Measurements from ENCODE around the gene ERRFI1. TPM values are rescaled to one million over a fixed set of nuclear protein-coding genes. Genes with fewer than 3 reads are reported as not detected.

The ERRFI1 gene
- total RNA-seq, 1 donor from 2014 or later: 120 TPM

DNA sequence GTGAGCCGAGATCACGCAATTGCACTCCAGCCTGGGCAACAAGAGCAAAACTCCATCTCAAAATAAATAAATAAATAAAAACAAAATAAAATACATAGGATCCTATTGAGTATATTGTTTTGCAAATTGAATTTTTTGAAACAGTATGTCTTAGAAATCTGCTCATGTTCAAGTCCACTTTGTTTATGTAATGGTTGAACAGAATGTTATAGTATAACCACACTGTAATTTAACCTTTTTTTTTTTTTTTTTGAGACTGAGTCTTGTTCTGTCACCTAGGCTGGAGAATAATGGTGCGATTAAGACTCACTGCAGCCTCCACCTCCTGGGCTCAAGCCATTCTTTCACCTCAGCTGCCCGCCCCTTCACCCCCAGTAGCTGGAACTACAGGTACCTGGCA lies 33.2 kb downstream of the ERRFI1 start:
- no peak overlapping the region for H3K4me3 ChIP-seq (ENCODE audit: low read depth, low read length)
- TF ChIP-seq, protein P1, sequence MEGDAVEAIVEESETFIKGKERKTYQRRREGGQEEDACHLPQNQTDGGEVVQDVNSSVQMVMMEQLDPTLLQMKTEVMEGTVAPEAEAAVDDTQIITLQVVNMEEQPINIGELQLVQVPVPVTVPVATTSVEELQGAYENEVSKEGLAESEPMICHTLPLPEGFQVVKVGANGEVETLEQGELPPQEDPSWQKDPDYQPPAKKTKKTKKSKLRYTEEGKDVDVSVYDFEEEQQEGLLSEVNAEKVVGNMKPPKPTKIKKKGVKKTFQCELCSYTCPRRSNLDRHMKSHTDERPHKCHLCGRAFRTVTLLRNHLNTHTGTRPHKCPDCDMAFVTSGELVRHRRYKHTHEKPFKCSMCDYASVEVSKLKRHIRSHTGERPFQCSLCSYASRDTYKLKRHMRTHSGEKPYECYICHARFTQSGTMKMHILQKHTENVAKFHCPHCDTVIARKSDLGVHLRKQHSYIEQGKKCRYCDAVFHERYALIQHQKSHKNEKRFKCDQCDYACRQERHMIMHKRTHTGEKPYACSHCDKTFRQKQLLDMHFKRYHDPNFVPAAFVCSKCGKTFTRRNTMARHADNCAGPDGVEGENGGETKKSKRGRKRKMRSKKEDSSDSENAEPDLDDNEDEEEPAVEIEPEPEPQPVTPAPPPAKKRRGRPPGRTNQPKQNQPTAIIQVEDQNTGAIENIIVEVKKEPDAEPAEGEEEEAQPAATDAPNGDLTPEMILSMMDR (conservative IDR thresholded peaks at IDR 0.05; ENCODE audit: low read depth, low read length): no peak
- no peak for DNase-seq (ENCODE audit: low read depth)

DNA sequence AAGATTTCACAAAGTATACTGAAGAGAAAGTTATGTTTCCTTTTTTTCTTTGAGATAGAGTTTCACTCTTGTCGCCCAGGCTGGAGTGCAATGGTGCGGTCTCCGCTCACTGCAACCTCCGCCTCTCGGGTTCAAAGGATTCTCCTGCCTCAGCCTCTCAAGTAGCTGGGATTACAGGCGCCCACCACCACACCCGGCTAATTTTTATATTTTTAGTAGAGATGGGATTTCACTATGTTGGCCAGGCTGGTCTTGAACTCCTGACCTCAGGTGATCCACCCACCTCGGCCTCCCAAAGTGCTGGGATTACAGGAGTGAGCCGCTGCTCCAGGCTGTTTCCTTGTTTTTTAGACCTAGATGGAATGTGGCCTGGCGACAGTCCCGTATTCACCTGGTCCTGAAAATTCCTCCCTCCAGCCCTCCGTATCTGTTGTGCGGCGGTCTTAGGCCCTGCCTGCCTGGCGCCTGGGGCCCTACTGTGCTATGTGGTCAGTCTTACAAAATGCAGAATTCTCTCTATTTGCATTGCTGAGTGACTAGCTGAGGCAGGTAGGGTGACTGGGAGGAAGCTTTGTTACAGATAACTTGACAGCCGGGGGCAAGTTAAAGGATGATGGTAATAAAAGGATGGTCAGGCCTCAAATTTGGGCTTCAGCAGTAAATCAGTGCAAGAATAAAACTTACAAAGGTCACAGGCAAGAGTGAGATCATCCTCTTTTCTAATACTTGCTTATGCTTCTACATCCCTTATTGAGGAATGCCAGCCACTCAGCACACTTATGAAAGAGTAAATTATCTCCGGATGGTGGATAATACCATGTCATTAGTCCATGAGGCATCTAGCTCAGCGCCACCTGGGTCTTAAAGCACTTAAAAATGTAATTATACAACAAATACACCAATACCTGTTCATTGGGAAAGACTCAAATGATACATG lies 34.3 kb downstream of the ERRFI1 start:
- H3K4me3 ChIP-seq (ENCODE audit: low read depth, low read length): no peak overlapping the region
- TF ChIP-seq, protein P1 (conservative IDR thresholded peaks at IDR 0.05; ENCODE audit: low read depth, low read length): no peak
- DNase-seq (ENCODE audit: low read depth): no peak

DNA sequence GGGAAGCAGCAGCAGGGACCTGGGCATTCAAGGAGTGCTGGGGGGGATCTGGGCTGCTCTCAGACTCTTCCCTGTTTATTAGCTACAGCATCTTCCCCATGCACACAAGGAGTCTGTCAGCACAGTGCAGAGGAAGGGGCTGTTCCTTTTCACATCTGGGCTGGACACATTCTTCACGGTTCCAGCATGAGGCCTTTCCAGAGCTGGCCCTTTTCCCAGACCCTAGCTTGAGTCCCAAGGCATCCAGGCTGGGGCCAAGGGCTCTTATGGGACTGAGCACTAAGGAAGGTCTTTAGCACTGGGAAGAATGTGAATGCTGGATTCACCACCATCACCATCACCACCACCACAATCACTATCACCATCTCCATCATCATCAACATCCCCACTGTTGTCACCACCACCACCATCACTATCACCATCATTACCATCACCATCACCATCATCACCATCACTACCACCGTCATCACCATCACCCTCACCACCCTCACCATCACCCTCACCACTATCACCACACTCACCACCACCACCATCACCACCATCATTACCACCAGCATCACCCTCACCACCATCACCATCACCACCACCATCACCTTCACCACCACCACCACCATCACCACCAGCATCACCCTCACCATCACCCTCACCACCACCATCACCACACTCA lies 36.2 kb downstream of the ERRFI1 start:
- no peak for DNase-seq (ENCODE audit: low read depth)
- TF ChIP-seq, protein P1 (conservative IDR thresholded peaks at IDR 0.05; ENCODE audit: low read depth, low read length): no peak
- no peak overlapping the region for H3K4me3 ChIP-seq (ENCODE audit: low read depth, low read length)

DNA sequence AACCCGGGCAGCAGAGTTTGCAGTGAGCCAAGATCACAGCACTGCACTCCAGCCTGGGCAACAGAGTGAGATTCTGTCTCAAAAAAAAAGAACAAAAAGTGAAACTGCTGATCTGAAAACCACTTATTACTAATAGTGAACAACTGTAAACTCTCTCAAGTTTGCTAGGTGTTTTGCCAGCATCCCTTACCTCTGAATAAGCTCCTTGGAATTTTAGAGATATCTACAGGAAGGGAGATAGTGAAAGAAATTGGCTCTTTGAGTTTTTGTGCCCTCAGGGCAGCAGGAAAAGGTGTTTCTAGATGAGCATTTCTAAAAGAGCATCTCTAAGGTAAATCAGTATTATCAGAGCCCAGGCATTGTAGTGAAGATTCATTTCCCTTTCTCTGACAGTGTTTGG lies 37.5 kb downstream of the ERRFI1 start:
- TF ChIP-seq, protein P1 (conservative IDR thresholded peaks at IDR 0.05; ENCODE audit: low read depth, low read length): no peak
- no peak for DNase-seq (ENCODE audit: low read depth)
- no peak overlapping the region for H3K4me3 ChIP-seq (ENCODE audit: low read depth, low read length)

DNA sequence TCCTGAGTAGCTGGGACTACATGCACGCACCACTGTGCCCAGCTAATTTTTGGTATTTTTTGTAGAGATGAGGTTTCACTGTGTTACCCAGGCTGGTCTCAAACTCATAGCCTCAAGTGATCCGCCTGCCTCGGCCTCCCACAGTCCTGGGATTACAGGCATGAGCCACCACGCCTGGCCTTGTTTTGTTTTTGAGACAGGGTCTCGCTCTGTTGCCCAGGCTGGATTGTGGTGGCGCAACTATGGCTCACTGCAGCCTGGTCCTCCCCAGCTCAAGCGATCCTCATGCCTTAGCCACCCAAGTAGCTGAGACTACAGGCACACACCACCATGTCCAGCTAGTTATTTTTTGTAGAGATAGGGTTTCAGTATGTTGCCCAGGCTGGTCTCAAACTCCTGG lies 38.6 kb downstream of the ERRFI1 start:
- TF ChIP-seq, protein P1 (conservative IDR thresholded peaks at IDR 0.05; ENCODE audit: low read depth, low read length): no peak
- H3K4me3 ChIP-seq (ENCODE audit: low read depth, low read length): no peak overlapping the region

DNA sequence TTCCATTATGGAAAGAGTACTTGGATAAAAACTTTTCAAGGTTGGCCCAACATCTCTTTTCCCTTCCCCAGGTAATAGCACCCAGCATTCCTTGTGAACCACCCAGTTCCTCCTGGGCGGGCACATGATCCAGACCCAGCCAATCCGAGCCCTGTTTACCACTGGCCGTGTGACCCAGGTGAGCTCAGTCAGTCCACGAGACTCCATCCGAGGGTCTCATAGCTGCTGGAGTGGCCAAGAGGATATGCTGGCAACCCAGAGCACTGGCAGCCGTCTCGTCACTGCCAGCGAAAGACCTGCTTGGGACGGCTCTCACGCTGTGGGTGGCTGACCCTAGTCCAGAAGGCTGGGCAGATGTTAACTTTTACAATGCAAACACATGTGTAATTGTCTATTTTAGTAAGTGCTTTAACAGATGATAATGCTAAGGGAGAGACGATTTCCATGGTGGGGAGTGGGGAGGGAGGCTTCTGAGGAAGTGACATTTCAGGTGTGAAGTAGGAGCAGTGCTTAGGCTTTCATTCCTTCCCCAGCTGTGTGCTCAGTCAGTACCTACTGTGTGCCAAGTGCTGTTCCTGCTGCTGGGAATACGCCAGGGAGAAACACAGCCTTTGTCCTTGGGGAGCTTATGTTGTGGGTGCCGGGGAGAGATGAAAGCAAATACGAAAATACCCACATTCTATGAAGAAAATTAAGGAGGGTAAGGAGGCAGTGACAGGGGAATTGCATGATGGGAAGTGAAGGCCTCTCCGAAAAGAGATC lies 40.1 kb downstream of the ERRFI1 start:
- H3K4me3 ChIP-seq (ENCODE audit: low read depth, low read length): no peak overlapping the region
- no peak for DNase-seq (ENCODE audit: low read depth)
- TF ChIP-seq, protein P1 (conservative IDR thresholded peaks at IDR 0.05; ENCODE audit: low read depth, low read length): no peak

More for the DNA sequence above, 38.6 kb downstream of the ERRFI1 start:
- DNase-seq (ENCODE audit: low read depth): no peak
